T-cell (primary cell): ENCODE measurements around the gene AKAP6. TPM values are rescaled to one million over a fixed set of nuclear protein-coding genes. Genes with fewer than 3 reads are reported as not detected.

ENCODE experiments used
- ATAC-seq, 4 experiments: fragments of 200-7000 bp in 3 of 4; fragments of 150-1000 bp in 1 of 4; cut with Tn5 transposase; replicated peaks in 1 of 4; 1 replicate in 3 of 4; 2 replicates in 1 of 4; pipeline ENCODE4 v1.10.0; 2021; ENCODE audit warnings: moderate library complexity in 3 of 4, mild to moderate bottlenecking in 2 of 4, moderate number of reproducible peaks in 1 of 4
- CTCF ChIA-PET, 2 donors: fragments of 300-600 bp; sonication (Branson Sonifier 250); formaldehyde crosslinking; loops; one replicate each; lab custom pipeline; 2022; ENCODE audit warnings: antibody characterized with exemption in 2 of 2; lab: Charles Lee
- POLR2A ChIA-PET, 2 donors: fragments of 300-600 bp; sonication (Branson Sonifier 250); formaldehyde crosslinking; loops; one replicate each; lab custom pipeline; 2022; ENCODE audit warnings: antibody characterized with exemption in 2 of 2; lab: Charles Lee
- DNase-seq, 35 experiments: peaks; one replicate each; pipeline versions ENCODE4 v3.0.0 to v3.0.0-alpha.2; 2013 to 2023
- H3K27ac ChIP-seq: one replicate; pipeline ENCODE4 v1.5.1; 2013; ENCODE audit warnings: low read length
- H3K27me3 ChIP-seq, 2 experiments: replicated peaks in 1 of 2; 1 replicate in 1 of 2; 2 replicates in 1 of 2; pipeline versions ENCODE4 v1.6.1 to v1.7.0; 2013; ENCODE audit warnings: low read length in 1 of 2, mixed read lengths in 1 of 2; ENCODE audit not compliant: control insufficient read depth in 2 of 2, insufficient read depth in 2 of 2; ENCODE audit errors: extremely low read depth in 1 of 2
- H3K36me3 ChIP-seq, 2 donors: 1 replicate in 1 of 2; 2 replicates in 1 of 2; pipeline versions ENCODE4 v1.6.1 to v1.7.0; 2013; ENCODE audit warnings: low read length in 1 of 2; ENCODE audit not compliant: control insufficient read depth in 2 of 2, insufficient read depth in 1 of 2; ENCODE audit errors: extremely low read depth in 1 of 2
- H3K4me1 ChIP-seq, 2 experiments: 1 replicate in 1 of 2; 2 replicates in 1 of 2; pipeline versions ENCODE4 v1.6.1 to v1.7.0; 2013; ENCODE audit warnings: low read length in 2 of 2, mixed read lengths in 1 of 2; ENCODE audit not compliant: insufficient read depth in 2 of 2, control insufficient read depth in 1 of 2; ENCODE audit errors: extremely low read depth in 1 of 2
- H3K4me3 ChIP-seq, 2 donors: 1 replicate in 1 of 2; 2 replicates in 1 of 2; pipeline versions ENCODE4 v1.5.1 to v1.7.0; 2013; ENCODE audit warnings: mild to moderate bottlenecking in 2 of 2, low read length in 1 of 2, moderate library complexity in 1 of 2; ENCODE audit not compliant: control insufficient read depth in 1 of 2; ENCODE audit errors: extremely low read depth in 1 of 2
- H3K9me3 ChIP-seq: 2 replicates; pipeline ENCODE4 v1.7.0; 2013
- H3K27ac Mint-ChIP-seq, 2 donors: one replicate each; pipeline ENCODE4 v1.8.0; 2020 to 2021; ENCODE audit warnings: mild to moderate bottlenecking in 2 of 2, mixed read lengths in 2 of 2
- H3K27me3 Mint-ChIP-seq, 2 donors: one replicate each; pipeline ENCODE4 v1.8.0; 2021 to 2022; ENCODE audit warnings: mixed read lengths in 2 of 2
- H3K36me3 Mint-ChIP-seq: one replicate; pipeline ENCODE4 v1.8.0; 2021; ENCODE audit warnings: mixed read lengths
- H3K4me1 Mint-ChIP-seq, 3 donors: one replicate each; pipeline ENCODE4 v1.8.0; 2020 to 2022; ENCODE audit warnings: mixed read lengths in 3 of 3, mild to moderate bottlenecking in 1 of 3
- H3K4me3 Mint-ChIP-seq, 3 donors: one replicate each; pipeline ENCODE4 v1.8.0; 2020 to 2022; ENCODE audit warnings: mild to moderate bottlenecking in 3 of 3, mixed read lengths in 3 of 3, moderate library complexity in 3 of 3
- H3K9me3 Mint-ChIP-seq, 3 donors: one replicate each; pipeline ENCODE4 v1.8.0; 2020 to 2022; ENCODE audit warnings: mixed read lengths in 3 of 3
- WGBS: methylation state at CpG from one replicate; pipeline ENCODE4 v1.1.5; 2013; ENCODE audit warnings: missing lambda C conversion rate; ENCODE audit not compliant: insufficient coverage; 5-methylcytosine and 5-hydroxymethylcytosine counted together
- total RNA-seq, 35 experiments: library from RNA in 6 of 35; stranded (reverse) in 6 of 35; fragments of 120-200 nt in 1 of 35; gene quantifications; one replicate each; pipeline versions ENCODE4 v1.2.1 to v1.2.4 and lab custom pipeline; 2013 to 2026

The AKAP6 gene
- total RNA-seq, 5 donors from 2014 or later (not counting 1 experiment from before 2014, with no cell fraction given) = 1.7 to 6.6 (median 2.6) TPM

DNA sequence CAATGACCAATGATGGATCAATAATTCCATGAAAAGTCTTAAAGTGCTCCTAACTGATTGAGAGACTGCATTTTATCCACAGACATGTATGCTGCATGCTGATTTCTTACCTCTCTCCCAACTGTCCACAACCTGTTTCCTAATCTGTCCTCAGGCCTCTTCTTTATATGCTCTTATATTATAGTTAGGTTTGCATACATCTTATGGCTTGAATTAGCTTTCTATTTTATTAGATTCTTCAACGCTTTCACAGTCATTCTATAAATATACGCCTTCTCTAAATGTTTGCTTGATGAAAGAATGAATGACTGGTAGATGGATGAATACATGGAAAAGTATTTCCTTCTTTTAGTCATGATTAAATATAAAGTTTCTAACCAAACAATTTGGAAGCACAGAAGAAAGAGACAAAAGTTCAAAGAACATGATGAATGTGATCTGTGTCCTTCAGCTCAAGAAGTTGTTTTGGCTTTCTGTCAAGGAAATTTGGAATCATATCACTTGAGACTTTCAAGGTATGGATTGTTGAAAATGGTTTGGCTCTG, 517.8 kb downstream of the AKAP6 start:
- no peaks in the 10 kb centered on the region for H3K4me1 Mint-ChIP-seq
- Histone ChIP-seq H3K4me1 (no peaks in the 10 kb centered on the region), H3K36me3 (no peaks in the 10 kb centered on the region), H3K9me3 (no peaks in the 10 kb centered on the region), H3K4me3 (no peak overlapping the region), H3K27me3 (no peaks in the 10 kb centered on the region), H3K27ac (no peak overlapping the region)
- no peak overlapping the region for H3K27ac Mint-ChIP-seq
- no peak for DNase-seq
- no peaks in the 10 kb centered on the region for H3K36me3 Mint-ChIP-seq
- H3K27me3 Mint-ChIP-seq = peaks cover 0 to 5% of the 10 kb centered on the region in 2 donors
- ATAC-seq = no peak
- CTCF ChIA-PET = no interaction called here
- H3K9me3 Mint-ChIP-seq = peaks cover 0 to 16% (median 11%) of the 10 kb centered on the region in 3 donors
- H3K4me3 Mint-ChIP-seq = no peak overlapping the region
- no CpG with 5 or more reads among the region's 2 CpGs for WGBS
- POLR2A ChIA-PET = no interaction called here

DNA sequence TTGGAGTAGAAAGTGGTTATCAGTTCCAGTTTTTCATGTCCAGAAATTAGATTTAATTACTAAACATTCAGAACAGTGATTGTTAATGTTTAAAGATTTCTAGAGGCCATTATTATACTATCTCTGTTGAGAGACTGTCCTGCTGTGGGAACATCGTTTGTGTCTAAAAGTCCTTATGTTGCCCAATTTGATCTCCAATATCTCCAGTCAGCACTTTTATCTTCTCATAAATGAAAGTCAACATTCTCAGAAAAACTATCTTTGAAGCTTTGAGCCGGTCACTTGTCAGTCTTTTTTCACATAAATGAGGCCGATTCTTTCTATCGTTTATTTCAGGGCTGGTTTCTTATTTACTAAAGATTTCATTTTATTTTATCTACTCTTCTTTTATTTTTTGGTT, 518.8 kb downstream of the AKAP6 start:
- Mint-ChIP-seq H3K4me1 (no peaks in the 10 kb centered on the region), H3K36me3 (no peaks in the 10 kb centered on the region), H3K4me3 (no peak overlapping the region), H3K9me3 (peaks cover 0 to 16% (median 11%) of the 10 kb centered on the region in 3 donors), H3K27me3 (peaks cover 0 to 5% of the 10 kb centered on the region in 2 donors), H3K27ac (no peak overlapping the region)
- H3K27me3 ChIP-seq = no peaks in the 10 kb centered on the region
- no peak overlapping the region for H3K27ac ChIP-seq
- H3K4me3 ChIP-seq = no peak overlapping the region
- ChIA-PET CTCF (no interaction called here), POLR2A (no interaction called here)
- DNase-seq = no peak
- no peak for ATAC-seq
- no CpG with 5 or more reads among the region's 4 CpGs for WGBS
- no peaks in the 10 kb centered on the region for H3K4me1 ChIP-seq
- no peaks in the 10 kb centered on the region for H3K36me3 ChIP-seq
- no peaks in the 10 kb centered on the region for H3K9me3 ChIP-seq

DNA sequence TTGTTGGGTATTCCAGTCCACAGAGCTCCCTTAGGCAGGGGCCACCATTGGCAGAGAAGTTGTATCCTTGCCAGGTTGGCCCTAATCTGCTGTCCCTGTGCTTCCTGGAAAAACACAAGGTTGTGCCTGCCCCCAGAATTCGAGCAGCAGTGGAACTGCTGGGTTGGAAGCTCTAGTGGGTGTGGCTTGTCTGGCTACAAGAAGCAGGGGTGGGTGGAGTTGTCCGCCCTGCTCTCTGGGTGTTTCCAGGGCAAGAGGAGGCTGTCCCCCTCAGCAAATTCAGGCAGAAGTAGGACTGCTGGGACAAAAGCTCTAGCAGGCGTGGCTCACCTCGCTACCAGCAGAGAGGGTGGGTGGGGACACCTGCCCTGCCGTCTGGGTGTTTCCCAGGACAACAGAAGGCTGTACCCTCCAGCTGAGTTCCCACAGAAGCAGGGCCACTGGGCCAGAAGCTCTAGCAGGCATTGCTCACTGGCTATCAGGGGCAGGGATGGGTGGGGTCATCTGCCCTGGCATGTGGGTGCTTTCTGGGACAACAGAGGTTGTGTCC, 536.8 kb downstream of the AKAP6 start:
- no peak overlapping the region for H3K27ac ChIP-seq
- 67% methylated on average over 5 of the region's 5 CpGs for WGBS
- peaks cover 0 to 5% of the 10 kb centered on the region in 2 experiments for H3K27me3 ChIP-seq

GRCh38 chr14:32883188-32883587, 554.1 kb downstream of the AKAP6 start:
- no peak for DNase-seq
- H3K36me3 Mint-ChIP-seq = no peaks in the 10 kb centered on the region
- peaks cover 0 to 3% of the 10 kb centered on the region in 2 donors for H3K27me3 Mint-ChIP-seq
- 93% methylated on average over 3 of the region's 3 CpGs for WGBS
- Histone ChIP-seq H3K9me3 (no peaks in the 10 kb centered on the region), H3K36me3 (no peaks in the 10 kb centered on the region), H3K4me1 (no peaks in the 10 kb centered on the region), H3K4me3 (no peak overlapping the region), H3K27ac (no peak overlapping the region), H3K27me3 (no peaks in the 10 kb centered on the region)
- ATAC-seq = no peak
- peaks cover 0 to 5% (median 3%) of the 10 kb centered on the region in 3 donors for H3K9me3 Mint-ChIP-seq
- H3K4me1 Mint-ChIP-seq = no peaks in the 10 kb centered on the region
- CTCF ChIA-PET = no interaction called here
- H3K4me3 Mint-ChIP-seq = no peak overlapping the region
- POLR2A ChIA-PET = no interaction called here
- H3K27ac Mint-ChIP-seq = no peak overlapping the region

More for the DNA sequence above, 536.8 kb downstream of the AKAP6 start:
- H3K4me3 ChIP-seq = no peak overlapping the region
- H3K9me3 ChIP-seq = no peaks in the 10 kb centered on the region
- H3K4me1 Mint-ChIP-seq = no peaks in the 10 kb centered on the region
- DNase-seq (no peak), ATAC-seq (no peak)
- H3K27me3 Mint-ChIP-seq = no peaks in the 10 kb centered on the region
- no peaks in the 10 kb centered on the region for H3K36me3 ChIP-seq
- H3K4me3 Mint-ChIP-seq = no peak overlapping the region
- H3K36me3 Mint-ChIP-seq = no peaks in the 10 kb centered on the region
- no peak overlapping the region for H3K27ac Mint-ChIP-seq
- no peaks in the 10 kb centered on the region for H3K4me1 ChIP-seq
- ChIA-PET CTCF (interaction anchor here in 1 of 2 donors (0.6 kb wide), 1 partner anchor 24 kb away, joined by 3 read pairs; no protein-coding TSS in a partner anchor), POLR2A (no interaction called here)
- peaks cover 0 to 22% (median 2%) of the 10 kb centered on the region in 3 donors for H3K9me3 Mint-ChIP-seq

Other genes with a start within 250 kb of the AKAP6 start
- gene RNU6-7, start 127.3 kb upstream of the AKAP6 start, total RNA-seq = not detected
- not detected for gene RNU6-8, start 126.0 kb upstream of the AKAP6 start, total RNA-seq